Measurements from ENCODE around the gene COMT. TPM values are rescaled to one million over a fixed set of nuclear protein-coding genes. Genes with fewer than 3 reads are reported as not detected.

Gene COMT
- total RNA-seq, 4 donors from 2014 or later, result 58.5 to 103 (median 85.3) TPM

- Histone ChIP-seq H3K4me1 (peaks cover 0 to 5% (median 0%) of the 10 kb centered on the region in 4 donors), H3K36me3 (no peaks in the 10 kb centered on the region), H3K27me3 (no peaks in the 10 kb centered on the region), H3K27ac (no peak overlapping the region), H3K4me3 (no peak overlapping the region), H3K9me3 (no peaks in the 10 kb centered on the region)
- intact Hi-C loops (cut with DNase I; ENCODE audit: low total_unique reads), result loop anchor here (10.0 kb wide), 1 partner anchor 150 kb away; no protein-coding TSS in a partner anchor
- 73% methylated on average over 13 of the region's 13 CpGs; no CpG with 5 or more reads in 1 of the 2 donors for WGBS, 2 donors (ENCODE audit: low coverage in 1 of 2)
- TF ChIP-seq CTCF (IDR thresholded peaks at IDR 0.05), result no peak
- TF ChIP-seq POLR2AphosphoS5 (IDR thresholded peaks at IDR 0.05), result no peak
- no peak for TF ChIP-seq EP300 (IDR thresholded peaks at IDR 0.05; ENCODE audit: low read depth)
- no peak for TF ChIP-seq POLR2A (IDR thresholded peaks at IDR 0.05)
- DNase-seq, result no peak
- in situ Hi-C loops (cut with MboI; ENCODE audit: low pct_ligation_motif_present in 1 of 4, low pct_unique_long_range_greater_than_20kb in 1 of 4, low sequenced_read_pairs in 3 of 4), result loop anchor here in 1 of 4 donors (5.0 kb wide), 1 partner anchor 32 kb away; no protein-coding TSS in a partner anchor
Observed at GRCh38 chr22:19974935-19975706, 33.5 kb downstream of the COMT start.

GRCh38 chr22:19975707-19976035 lies 34.1 kb downstream of the COMT start:
- Histone ChIP-seq H3K9me3 (no peaks in the 10 kb centered on the region), H3K4me1 (peaks cover 0 to 3% (median 0%) of the 10 kb centered on the region in 4 donors), H3K4me3 (no peak overlapping the region), H3K27ac (no peak overlapping the region), H3K36me3 (no peaks in the 10 kb centered on the region), H3K27me3 (no peaks in the 10 kb centered on the region)
- intact Hi-C loops (cut with DNase I; ENCODE audit: low total_unique reads) (loop anchor here (10.0 kb wide), 1 partner anchor 149 kb away; no protein-coding TSS in a partner anchor), in situ Hi-C loops (cut with MboI; ENCODE audit: low pct_ligation_motif_present in 1 of 4, low pct_unique_long_range_greater_than_20kb in 1 of 4, low sequenced_read_pairs in 3 of 4) (no loop called here)
- no peak for TF ChIP-seq EP300 (IDR thresholded peaks at IDR 0.05; ENCODE audit: low read depth)
- no peak for TF ChIP-seq CTCF (IDR thresholded peaks at IDR 0.05)
- no peak for TF ChIP-seq POLR2AphosphoS5 (IDR thresholded peaks at IDR 0.05)
- TF ChIP-seq POLR2A (IDR thresholded peaks at IDR 0.05), result no peak
- WGBS, 2 donors (ENCODE audit: low coverage in 1 of 2), result 70% methylated on average over 4 of the region's 4 CpGs; no CpG with 5 or more reads in 1 of the 2 donors
- DNase-seq, result no peak

- Histone ChIP-seq H3K9me3 (no peaks in the 10 kb centered on the region), H3K4me1 (no peaks in the 10 kb centered on the region), H3K27me3 (no peaks in the 10 kb centered on the region), H3K36me3 (no peaks in the 10 kb centered on the region), H3K27ac (no peak overlapping the region), H3K4me3 (no peak overlapping the region)
- in situ Hi-C loops (cut with MboI; ENCODE audit: low pct_ligation_motif_present in 1 of 4, low pct_unique_long_range_greater_than_20kb in 1 of 4, low sequenced_read_pairs in 3 of 4), result no loop called here
- no peak for TF ChIP-seq POLR2A (IDR thresholded peaks at IDR 0.05)
- TF ChIP-seq POLR2AphosphoS5 (IDR thresholded peaks at IDR 0.05), result no peak
- TF ChIP-seq CTCF (IDR thresholded peaks at IDR 0.05), result no peak
- no peak for TF ChIP-seq EP300 (IDR thresholded peaks at IDR 0.05; ENCODE audit: low read depth)
- intact Hi-C loops (cut with DNase I; ENCODE audit: low total_unique reads), result loop anchor here (10.0 kb wide), 1 partner anchor 148 kb away; no protein-coding TSS in a partner anchor
- DNase-seq, result no peak
- 88% methylated on average over 3 of the region's 3 CpGs; no CpG with 5 or more reads in 1 of the 2 donors for WGBS, 2 donors (ENCODE audit: low coverage in 1 of 2)
Observed at GRCh38 chr22:19976671-19977070, 35.1 kb downstream of the COMT start.

- in situ Hi-C loops (cut with MboI; ENCODE audit: low pct_ligation_motif_present in 1 of 4, low pct_unique_long_range_greater_than_20kb in 1 of 4, low sequenced_read_pairs in 3 of 4), result no loop called here
- 88 to 100% methylated on average over 1 to 32 of the region's 32 CpGs for WGBS, 2 donors (ENCODE audit: low coverage in 1 of 2)
- DNase-seq, result no peak
- intact Hi-C loops (cut with DNase I; ENCODE audit: low total_unique reads), result loop anchor here (10.0 kb wide), 1 partner anchor 147 kb away; no protein-coding TSS in a partner anchor
- H3K27ac ChIP-seq, result no peak overlapping the region
- no peaks in the 10 kb centered on the region for H3K27me3 ChIP-seq
- H3K4me1 ChIP-seq, result no peaks in the 10 kb centered on the region
- H3K4me3 ChIP-seq, result no peak overlapping the region
- no peaks in the 10 kb centered on the region for H3K9me3 ChIP-seq
- no peaks in the 10 kb centered on the region for H3K36me3 ChIP-seq
- TF ChIP-seq POLR2AphosphoS5 (IDR thresholded peaks at IDR 0.05) (no peak), POLR2A (IDR thresholded peaks at IDR 0.05) (no peak), EP300 (IDR thresholded peaks at IDR 0.05; ENCODE audit: low read depth) (no peak), CTCF (IDR thresholded peaks at IDR 0.05) (no peak)
Observed at GRCh38 chr22:19977296-19978243, 36.0 kb downstream of the COMT start.

All from transverse colon (tissue), 4 donors.